Loucy (cell line): ENCODE measurements around the gene MEGF10.

Source experiments
- H2AFZ ChIP-seq: fragments of 200-600 bp; sonication (generic); 2 replicates; pipeline ENCODE4 v1.6.0; 2016; ENCODE audit warnings: antibody characterized with exemption, mild to moderate bottlenecking, low read length, moderate library complexity
- H3F3A ChIP-seq: fragments of 200-600 bp; 2 replicates; pipeline ENCODE4 v1.6.0; 2016; ENCODE audit warnings: antibody characterized with exemption, low read depth, mild to moderate bottlenecking
- H3K27me3 ChIP-seq: fragments of 200-600 bp; sonication (generic); 2 replicates; pipeline ENCODE4 v1.6.1; 2014; ENCODE audit warnings: low read length, mild to moderate bottlenecking; ENCODE audit not compliant: insufficient read depth, poor library complexity, severe bottlenecking
- H3K36me3 ChIP-seq: fragments of 200-600 bp; sonication (generic); 2 replicates; pipeline ENCODE4 v1.6.1; 2016; ENCODE audit warnings: low read length; ENCODE audit not compliant: insufficient read depth
- H3K4me1 ChIP-seq: fragments of 200-600 bp; sonication (generic); 2 replicates; pipeline ENCODE4 v1.5.1; 2014; ENCODE audit warnings: low read length, mild to moderate bottlenecking; ENCODE audit not compliant: insufficient read depth, poor library complexity, severe bottlenecking
- H3K4me2 ChIP-seq: fragments of 200-600 bp; sonication (generic); 2 replicates; pipeline ENCODE4 v1.6.0; 2014; ENCODE audit warnings: antibody characterized with exemption, low read length, low read depth, mild to moderate bottlenecking; ENCODE audit not compliant: poor library complexity, severe bottlenecking
- H3K4me3 ChIP-seq: fragments of 200-600 bp; sonication (generic); 2 replicates; pipeline ENCODE4 v1.5.1; 2014; ENCODE audit warnings: low read length, mild to moderate bottlenecking, mixed read lengths; ENCODE audit not compliant: poor library complexity, severe bottlenecking
- H3K79me2 ChIP-seq: fragments of 200-600 bp; sonication (generic); 2 replicates; pipeline ENCODE4 v1.6.1; 2014; ENCODE audit warnings: low read length; ENCODE audit not compliant: insufficient read depth
- H3K9ac ChIP-seq: fragments of 200-600 bp; sonication (generic); 2 replicates; pipeline ENCODE4 v1.6.0; 2014; ENCODE audit warnings: mild to moderate bottlenecking, low read depth, low read length, moderate library complexity; ENCODE audit not compliant: poor library complexity, severe bottlenecking
- H3K9me2 ChIP-seq: fragments of 200-600 bp; sonication (generic); replicated peaks from 2 replicates; pipeline ENCODE4 v1.6.1; 2016; ENCODE audit warnings: low read depth, low read length, mixed read lengths
- H3K9me3 ChIP-seq: fragments of 200-600 bp; sonication (generic); 2 replicates; pipeline ENCODE4 v1.6.1; 2014; ENCODE audit warnings: mild to moderate bottlenecking, antibody characterized with exemption, low read length, low read depth; ENCODE audit not compliant: insufficient read depth
- H4K20me1 ChIP-seq: fragments of 200-600 bp; sonication (generic); 2 replicates; pipeline ENCODE4 v1.6.0; 2014; ENCODE audit warnings: antibody characterized with exemption, low read length, mild to moderate bottlenecking; ENCODE audit not compliant: insufficient read depth, poor library complexity, severe bottlenecking
- CTCF ChIP-seq: fragments of 200-600 bp; sonication (generic); conservative IDR thresholded peaks from 2 replicates; pipeline ENCODE4 v1.5.1; 2014; ENCODE audit warnings: mild to moderate bottlenecking, antibody characterized with exemption, low read length
- EZH2phosphoT487 ChIP-seq: fragments of 200-600 bp; IDR thresholded peaks from 2 replicates; pipeline ENCODE4 v1.6.1; 2018; ENCODE audit warnings: antibody characterized with exemption, mild to moderate bottlenecking, moderate library complexity, borderline replicate concordance

MEGF10 gene

GRCh38 chr5:127275641-127276193, 14.9 kb upstream of the MEGF10 start:
- no peaks in the 10 kb centered on the region for H3K79me2 ChIP-seq
- H2AFZ ChIP-seq, result no peak overlapping the region
- no peak overlapping the region for H3K4me2 ChIP-seq
- no peak overlapping the region for H3K9ac ChIP-seq
- H3K4me3 ChIP-seq, result no peak overlapping the region
- no peaks in the 10 kb centered on the region for H4K20me1 ChIP-seq
- H3K36me3 ChIP-seq, result no peaks in the 10 kb centered on the region
- no peaks in the 10 kb centered on the region for H3K9me2 ChIP-seq
- H3K27me3 ChIP-seq, result no peaks in the 10 kb centered on the region
- H3F3A ChIP-seq, result no peaks in the 10 kb centered on the region
- no peaks in the 10 kb centered on the region for H3K9me3 ChIP-seq
- no peak for TF ChIP-seq CTCF
- no peak for TF ChIP-seq EZH2phosphoT487
- H3K4me1 ChIP-seq, result no peaks in the 10 kb centered on the region

GRCh38 chr5:127280491-127281220, 9.9 kb upstream of the MEGF10 start:
- Histone ChIP-seq H2AFZ (no peak overlapping the region), H3K27me3 (no peaks in the 10 kb centered on the region), H3K9ac (no peak overlapping the region), H3F3A (no peaks in the 10 kb centered on the region), H3K9me2 (no peaks in the 10 kb centered on the region), H3K79me2 (no peaks in the 10 kb centered on the region), H3K36me3 (no peaks in the 10 kb centered on the region), H3K4me1 (no peaks in the 10 kb centered on the region), H3K4me2 (no peak overlapping the region), H3K9me3 (no peaks in the 10 kb centered on the region), H3K4me3 (no peak overlapping the region), H4K20me1 (no peaks in the 10 kb centered on the region)
- TF ChIP-seq CTCF, result no peak
- TF ChIP-seq EZH2phosphoT487, result no peak

- Histone ChIP-seq H3K27me3 (no peaks in the 10 kb centered on the region), H3K36me3 (no peaks in the 10 kb centered on the region), H3K9me2 (no peaks in the 10 kb centered on the region), H3K4me3 (no peak overlapping the region), H3K79me2 (no peaks in the 10 kb centered on the region), H3K9ac (no peak overlapping the region), H3K9me3 (no peaks in the 10 kb centered on the region), H3K4me1 (no peaks in the 10 kb centered on the region), H3K4me2 (no peak overlapping the region), H3F3A (no peaks in the 10 kb centered on the region), H2AFZ (no peak overlapping the region), H4K20me1 (no peaks in the 10 kb centered on the region)
- TF ChIP-seq EZH2phosphoT487 (no peak), CTCF (no peak)
Observed at GRCh38 chr5:127281609-127282008, 9.0 kb upstream of the MEGF10 start.
